HepG2 (cell line): ENCODE measurements around the gene IL1R1. TPM values are rescaled to one million over a fixed set of nuclear protein-coding genes. Genes with fewer than 3 reads are reported as not detected.
A peak's percentile ranks its signal among the peaks of the same experiment; 100 is the strongest.

Source experiments
- CREB1 ChIP-seq, 2 experiments: fragments of 450-650 bp in 1 of 2; IDR thresholded peaks; 2 replicates each; pipeline ENCODE4 v1.6.1; 2016 to 2017; ENCODE audit warnings: control low read depth in 1 of 2, mild to moderate bottlenecking in 1 of 2, missing compliant biosample characterization in 1 of 2, missing genetic modification characterization in 1 of 2
- FOXK1 ChIP-seq: sonication (generic); formaldehyde crosslinking; IDR thresholded peaks from 2 replicates; pipeline ENCODE4 v1.4.0; 2020; ENCODE audit warnings: low read depth, missing genetic modification reagents, borderline replicate concordance
- JARID2 ChIP-seq: sonication (generic); formaldehyde crosslinking; IDR thresholded peaks from 2 replicates; pipeline ENCODE4 v1.8.1; 2023; ENCODE audit warnings: missing genetic modification reagents, inconsistent platforms; ENCODE audit not compliant: insufficient replicate concordance
- KDM1A ChIP-seq: IDR thresholded peaks from 2 replicates; pipeline ENCODE4 v1.6.1; 2016; ENCODE audit warnings: missing compliant biosample characterization
- NPAS2 ChIP-seq: sonication (generic); formaldehyde crosslinking; IDR thresholded peaks from 2 replicates; pipeline ENCODE4 v1.8.0; 2022; ENCODE audit warnings: mild to moderate bottlenecking, missing genetic modification reagents, borderline replicate concordance
- SNAPC2 ChIP-seq: sonication (generic); formaldehyde crosslinking; IDR thresholded peaks from 2 replicates; pipeline ENCODE4 v1.8.1; 2022; ENCODE audit warnings: mild to moderate bottlenecking, missing genetic modification reagents
- ZMYM4 ChIP-seq: sonication (generic); formaldehyde crosslinking; IDR thresholded peaks from 2 replicates; pipeline ENCODE4 v1.8.1; 2023; ENCODE audit warnings: mild to moderate bottlenecking, missing genetic modification reagents
- ZNF12 ChIP-seq: sonication (generic); formaldehyde crosslinking; IDR thresholded peaks from 2 replicates; pipeline ENCODE4 v1.5.0; 2020; ENCODE audit warnings: missing genetic modification reagents
- ZNF564 ChIP-seq: sonication (generic); formaldehyde crosslinking; IDR thresholded peaks from 2 replicates; pipeline ENCODE4 v1.8.1; 2023; ENCODE audit warnings: mild to moderate bottlenecking, missing genetic modification reagents
- polyA plus RNA-seq, 8 experiments: library from polyadenylated mRNA; depleted of rRNA in 3 of 8; stranded (reverse) in 7 of 8; unstranded in 1 of 8; fragments of >200 nt; fragmentation: Illumina TruSeq in 4 of 8; extraction: Trizol in 4 of 8; gene quantifications; 2 replicates each; pipeline versions ENCODE4 v1.2.1 to v1.2.3, GENCODE V29; 2011 to 2016; ENCODE audit warnings: low read depth in 4 of 8, missing spikeins in 1 of 8, mixed read lengths in 1 of 8; ENCODE audit not compliant: insufficient read depth in 1 of 8
- total RNA-seq, 5 experiments: library from RNA; depleted of rRNA; stranded (reverse); fragments of >200 nt; fragmentation: Illumina TruSeq; extraction: Trizol; gene quantifications; 2 replicates each; pipeline ENCODE4 v1.2.3, GENCODE V29; 2016; ENCODE audit warnings: low read depth in 1 of 5
- TF ChIP-seq, protein P1 (sequence below): sonication (generic); formaldehyde crosslinking; IDR thresholded peaks from 2 replicates; pipeline ENCODE4 v1.4.0; 2020; ENCODE audit warnings: low read depth, mild to moderate bottlenecking, missing genetic modification reagents

IL1R1 gene
- total and polyA plus RNA-seq, 2 of the 13 experiments (the other 11 are each of a cell fraction or from before 2014, with no cell fraction given), result 38.0 to 93.1 TPM

DNA sequence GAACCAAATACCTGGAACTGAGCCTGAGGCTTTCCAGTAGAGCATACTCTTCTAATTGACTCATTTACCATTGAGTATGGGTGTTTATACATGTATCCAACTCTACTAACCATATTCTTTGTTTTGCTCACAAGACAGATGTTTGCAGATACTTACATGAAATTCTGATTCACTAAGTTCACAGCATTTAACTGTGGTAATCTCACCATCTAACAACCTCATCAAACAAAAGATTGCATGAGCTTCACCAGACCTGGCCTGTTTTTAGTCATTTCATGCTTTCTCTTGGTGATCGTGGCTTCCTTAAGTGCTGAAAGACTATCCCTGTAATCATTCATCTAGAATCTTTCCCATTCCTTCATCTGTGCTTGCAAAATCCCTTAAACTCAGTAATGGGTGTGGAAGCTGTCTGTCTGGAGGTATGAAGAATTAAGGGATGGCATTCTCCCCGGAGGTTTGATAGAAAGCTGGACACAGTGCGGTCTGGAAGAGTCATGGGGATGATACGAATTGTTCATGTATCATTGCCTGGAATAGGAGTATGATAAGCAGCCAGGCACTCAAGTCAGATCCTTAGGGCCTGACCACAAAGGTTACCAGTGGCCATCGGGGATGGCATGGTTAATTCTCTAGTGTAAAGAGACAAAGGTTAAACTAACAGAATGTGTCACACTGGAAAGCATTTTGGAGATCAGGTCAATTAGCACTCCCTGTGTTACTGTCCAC, 42.0 kb upstream of the IL1R1 start (continued):
- no peak for TF ChIP-seq JARID2 (CRISPR knock-in tag)
- TF ChIP-seq SNAPC2 (CRISPR knock-in tag), result peak; percentile 85; the same call in 1 of the 2 replicates
- no peak for TF ChIP-seq NPAS2 (CRISPR knock-in tag)
- TF ChIP-seq, protein P1, sequence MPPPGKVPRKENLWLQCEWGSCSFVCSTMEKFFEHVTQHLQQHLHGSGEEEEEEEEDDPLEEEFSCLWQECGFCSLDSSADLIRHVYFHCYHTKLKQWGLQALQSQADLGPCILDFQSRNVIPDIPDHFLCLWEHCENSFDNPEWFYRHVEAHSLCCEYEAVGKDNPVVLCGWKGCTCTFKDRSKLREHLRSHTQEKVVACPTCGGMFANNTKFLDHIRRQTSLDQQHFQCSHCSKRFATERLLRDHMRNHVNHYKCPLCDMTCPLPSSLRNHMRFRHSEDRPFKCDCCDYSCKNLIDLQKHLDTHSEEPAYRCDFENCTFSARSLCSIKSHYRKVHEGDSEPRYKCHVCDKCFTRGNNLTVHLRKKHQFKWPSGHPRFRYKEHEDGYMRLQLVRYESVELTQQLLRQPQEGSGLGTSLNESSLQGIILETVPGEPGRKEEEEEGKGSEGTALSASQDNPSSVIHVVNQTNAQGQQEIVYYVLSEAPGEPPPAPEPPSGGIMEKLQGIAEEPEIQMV, result peak; percentile 21; the same call in 1 of the 2 replicates
- TF ChIP-seq FOXK1 (CRISPR knock-in tag), result 0 out of 2 replicates have a peak, but pooled peaks have one; percentile 55
- peak; percentile 83 for TF ChIP-seq ZMYM4 (CRISPR knock-in tag)
- TF ChIP-seq ZNF564, result peak; percentile 42; the same call in 1 of the 2 replicates
- no peak for TF ChIP-seq KDM1A (CRISPR knock-in tag)
- peak; percentile 13; the same call in 1 of the 2 replicates for TF ChIP-seq ZNF12 (CRISPR knock-in tag)
- no peak for TF ChIP-seq CREB1 (IDR thresholded peaks at IDR 0.05)
- peak; percentile 8; the same call in 1 of the 2 replicates for TF ChIP-seq CREB1 (CRISPR knock-in tag; IDR thresholded peaks at IDR 0.05)
